GM13977 (cell line): ENCODE results near the gene SYNRG.
A peak's percentile ranks its signal among the peaks of the same experiment; 100 is the strongest.

Source experiments
- DNase-seq: peaks from one replicate; pipeline ENCODE4 v3.0.0; 2012; ENCODE audit warnings: low spot score
- CTCF ChIP-seq: IDR thresholded peaks from 2 replicates; pipeline ENCODE4 v1.5.1; 2012; ENCODE audit warnings: mild to moderate bottlenecking, control low read depth; ENCODE audit not compliant: insufficient read depth; ENCODE audit errors: extremely low read depth, missing control alignments
- in situ Hi-C: fragments of 300-500 bp; cut with MboI; formaldehyde crosslinking; loops from one replicate; pipeline ENCODE4 v1.12.0; 2022; ENCODE audit warnings: low sequenced_read_pairs, low pct_unique_long_range_greater_than_20kb, mixed read lengths, inconsistent platforms; ENCODE audit not compliant: unreplicated experiment

SYNRG gene

GRCh38 chr17:37488009-37488604, 121.1 kb downstream of the SYNRG start:
- no peak for TF ChIP-seq CTCF
- DNase-seq = peak; percentile 41
- in situ Hi-C loops = no loop called here

- no peak for TF ChIP-seq CTCF
- no peak for DNase-seq
- in situ Hi-C loops = no loop called here
Observed at GRCh38 chr17:37485938-37486570, 123.2 kb downstream of the SYNRG start.

- in situ Hi-C loops = no loop called here
- no peak for TF ChIP-seq CTCF
- DNase-seq = peak; percentile 42
Observed at GRCh38 chr17:37483311-37484039, 125.7 kb downstream of the SYNRG start.

- DNase-seq = no peak
- in situ Hi-C loops = no loop called here
Observed at GRCh38 chr17:37481001-37481665, 128.1 kb downstream of the SYNRG start.

GRCh38 chr17:37480427-37480826, 128.8 kb downstream of the SYNRG start:
- TF ChIP-seq CTCF = no peak
- in situ Hi-C loops = no loop called here
- DNase-seq = no peak

More at GRCh38 chr17:37481001-37481665, 128.1 kb downstream of the SYNRG start:
- TF ChIP-seq CTCF = no peak

- no peak for TF ChIP-seq CTCF
- in situ Hi-C loops = no loop called here
- no peak for DNase-seq
Observed at GRCh38 chr17:37479025-37479424, 130.2 kb downstream of the SYNRG start.
